Loucy (cell line): ENCODE data around the gene DEPDC5.

Experiments used
- H2AFZ ChIP-seq: fragments of 200-600 bp; sonication (generic); 2 replicates; pipeline ENCODE4 v1.6.0; 2016; ENCODE audit warnings: antibody characterized with exemption, mild to moderate bottlenecking, low read length, moderate library complexity
- H3F3A ChIP-seq: fragments of 200-600 bp; 2 replicates; pipeline ENCODE4 v1.6.0; 2016; ENCODE audit warnings: antibody characterized with exemption, low read depth, mild to moderate bottlenecking
- H3K27me3 ChIP-seq: fragments of 200-600 bp; sonication (generic); 2 replicates; pipeline ENCODE4 v1.6.1; 2014; ENCODE audit warnings: low read length, mild to moderate bottlenecking; ENCODE audit not compliant: insufficient read depth, poor library complexity, severe bottlenecking
- H3K36me3 ChIP-seq: fragments of 200-600 bp; sonication (generic); 2 replicates; pipeline ENCODE4 v1.6.1; 2016; ENCODE audit warnings: low read length; ENCODE audit not compliant: insufficient read depth
- H3K4me1 ChIP-seq: fragments of 200-600 bp; sonication (generic); 2 replicates; pipeline ENCODE4 v1.5.1; 2014; ENCODE audit warnings: low read length, mild to moderate bottlenecking; ENCODE audit not compliant: insufficient read depth, poor library complexity, severe bottlenecking
- H3K4me2 ChIP-seq: fragments of 200-600 bp; sonication (generic); 2 replicates; pipeline ENCODE4 v1.6.0; 2014; ENCODE audit warnings: antibody characterized with exemption, low read length, low read depth, mild to moderate bottlenecking; ENCODE audit not compliant: poor library complexity, severe bottlenecking
- H3K4me3 ChIP-seq: fragments of 200-600 bp; sonication (generic); 2 replicates; pipeline ENCODE4 v1.5.1; 2014; ENCODE audit warnings: low read length, mild to moderate bottlenecking, mixed read lengths; ENCODE audit not compliant: poor library complexity, severe bottlenecking
- H3K79me2 ChIP-seq: fragments of 200-600 bp; sonication (generic); 2 replicates; pipeline ENCODE4 v1.6.1; 2014; ENCODE audit warnings: low read length; ENCODE audit not compliant: insufficient read depth
- H3K9ac ChIP-seq: fragments of 200-600 bp; sonication (generic); 2 replicates; pipeline ENCODE4 v1.6.0; 2014; ENCODE audit warnings: mild to moderate bottlenecking, low read depth, low read length, moderate library complexity; ENCODE audit not compliant: poor library complexity, severe bottlenecking
- H3K9me2 ChIP-seq: fragments of 200-600 bp; sonication (generic); replicated peaks from 2 replicates; pipeline ENCODE4 v1.6.1; 2016; ENCODE audit warnings: low read depth, low read length, mixed read lengths
- H3K9me3 ChIP-seq: fragments of 200-600 bp; sonication (generic); 2 replicates; pipeline ENCODE4 v1.6.1; 2014; ENCODE audit warnings: mild to moderate bottlenecking, antibody characterized with exemption, low read length, low read depth; ENCODE audit not compliant: insufficient read depth
- H4K20me1 ChIP-seq: fragments of 200-600 bp; sonication (generic); 2 replicates; pipeline ENCODE4 v1.6.0; 2014; ENCODE audit warnings: antibody characterized with exemption, low read length, mild to moderate bottlenecking; ENCODE audit not compliant: insufficient read depth, poor library complexity, severe bottlenecking
- EZH2phosphoT487 ChIP-seq: fragments of 200-600 bp; IDR thresholded peaks from 2 replicates; pipeline ENCODE4 v1.6.1; 2018; ENCODE audit warnings: antibody characterized with exemption, mild to moderate bottlenecking, moderate library complexity, borderline replicate concordance
- TF ChIP-seq, protein P1 (sequence below): fragments of 200-600 bp; sonication (generic); conservative IDR thresholded peaks from 2 replicates; pipeline ENCODE4 v1.5.1; 2014; ENCODE audit warnings: mild to moderate bottlenecking, antibody characterized with exemption, low read length

The DEPDC5 gene

DNA sequence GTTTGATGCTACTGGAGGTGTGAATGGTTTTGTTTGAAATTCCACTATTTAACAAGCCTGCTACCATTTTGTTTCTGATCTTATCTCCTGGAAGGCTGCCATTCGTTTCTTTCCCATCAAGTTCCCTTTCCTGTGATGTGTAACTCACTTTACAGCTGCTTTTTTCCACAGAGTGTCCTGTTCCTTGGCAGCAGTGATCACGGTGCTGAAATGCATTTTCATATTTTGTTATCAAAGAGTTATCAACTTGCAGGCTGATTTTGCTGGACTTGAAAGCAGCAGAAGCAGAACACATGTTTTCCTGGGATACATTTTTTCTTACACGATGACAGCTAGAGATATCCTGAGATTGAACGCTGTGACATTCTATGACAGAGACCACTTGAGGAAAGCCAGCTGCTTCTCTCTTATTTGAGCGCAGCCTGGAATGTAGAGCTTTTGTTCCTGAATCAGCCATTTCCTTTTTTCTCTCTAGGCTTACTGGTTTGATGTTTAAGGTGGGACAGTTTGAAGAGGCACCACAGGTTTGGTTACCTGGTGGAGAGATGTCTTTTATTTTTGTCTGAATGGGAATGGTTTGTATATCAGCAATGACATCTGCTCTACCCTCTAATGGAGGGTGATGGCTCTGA, 38.6 kb upstream of the DEPDC5 start:
- Histone ChIP-seq H3K4me3 (no peak overlapping the region), H4K20me1 (no peaks in the 10 kb centered on the region), H3K9ac (no peak overlapping the region), H3K9me2 (no peaks in the 10 kb centered on the region), H2AFZ (no peak overlapping the region), H3K27me3 (no peaks in the 10 kb centered on the region), H3F3A (no peaks in the 10 kb centered on the region), H3K4me1 (no peaks in the 10 kb centered on the region), H3K36me3 (peaks cover 74% of the 10 kb centered on the region), H3K4me2 (no peak overlapping the region), H3K9me3 (no peaks in the 10 kb centered on the region), H3K79me2 (no peaks in the 10 kb centered on the region)
- TF ChIP-seq, protein P1, sequence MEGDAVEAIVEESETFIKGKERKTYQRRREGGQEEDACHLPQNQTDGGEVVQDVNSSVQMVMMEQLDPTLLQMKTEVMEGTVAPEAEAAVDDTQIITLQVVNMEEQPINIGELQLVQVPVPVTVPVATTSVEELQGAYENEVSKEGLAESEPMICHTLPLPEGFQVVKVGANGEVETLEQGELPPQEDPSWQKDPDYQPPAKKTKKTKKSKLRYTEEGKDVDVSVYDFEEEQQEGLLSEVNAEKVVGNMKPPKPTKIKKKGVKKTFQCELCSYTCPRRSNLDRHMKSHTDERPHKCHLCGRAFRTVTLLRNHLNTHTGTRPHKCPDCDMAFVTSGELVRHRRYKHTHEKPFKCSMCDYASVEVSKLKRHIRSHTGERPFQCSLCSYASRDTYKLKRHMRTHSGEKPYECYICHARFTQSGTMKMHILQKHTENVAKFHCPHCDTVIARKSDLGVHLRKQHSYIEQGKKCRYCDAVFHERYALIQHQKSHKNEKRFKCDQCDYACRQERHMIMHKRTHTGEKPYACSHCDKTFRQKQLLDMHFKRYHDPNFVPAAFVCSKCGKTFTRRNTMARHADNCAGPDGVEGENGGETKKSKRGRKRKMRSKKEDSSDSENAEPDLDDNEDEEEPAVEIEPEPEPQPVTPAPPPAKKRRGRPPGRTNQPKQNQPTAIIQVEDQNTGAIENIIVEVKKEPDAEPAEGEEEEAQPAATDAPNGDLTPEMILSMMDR, result no peak

DNA sequence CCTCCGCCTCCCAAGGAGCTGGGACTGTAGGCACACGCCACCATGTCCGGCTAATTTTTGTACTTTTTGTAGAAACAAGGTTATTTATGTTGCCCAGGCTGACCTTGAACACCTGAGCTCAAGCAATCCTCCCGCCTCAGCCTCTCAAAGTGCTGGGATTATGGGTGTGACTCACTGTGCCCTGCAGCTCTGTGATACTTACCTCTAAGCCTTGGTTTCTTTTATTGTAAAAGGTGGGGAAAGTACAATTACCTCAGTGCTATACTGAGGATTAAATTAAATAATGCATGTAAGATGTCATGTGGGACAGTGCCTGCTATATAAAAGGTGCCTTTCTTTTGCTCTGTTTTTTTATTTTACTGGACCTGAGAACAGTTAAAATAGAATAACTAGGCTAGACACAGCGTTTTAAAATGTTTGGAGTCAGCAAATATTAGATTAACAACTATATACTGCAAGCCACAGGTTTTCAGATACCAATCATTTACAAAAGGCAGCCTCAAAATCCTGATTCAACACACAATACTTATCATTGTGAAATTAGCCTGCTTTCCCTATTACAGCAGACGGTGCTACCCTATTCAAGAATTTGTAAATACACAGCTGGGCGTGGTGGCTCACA, 33.9 kb upstream of the DEPDC5 start:
- H3K9me3 ChIP-seq, result no peaks in the 10 kb centered on the region
- H3K9ac ChIP-seq, result no peak overlapping the region
- H3K27me3 ChIP-seq, result no peaks in the 10 kb centered on the region
- no peaks in the 10 kb centered on the region for H3K9me2 ChIP-seq
- no peak overlapping the region for H3K4me3 ChIP-seq
- H3F3A ChIP-seq, result no peaks in the 10 kb centered on the region
- no peaks in the 10 kb centered on the region for H3K79me2 ChIP-seq
- H2AFZ ChIP-seq, result no peak overlapping the region
- H4K20me1 ChIP-seq, result no peaks in the 10 kb centered on the region
- H3K4me1 ChIP-seq, result no peaks in the 10 kb centered on the region
- H3K36me3 ChIP-seq, result peaks cover 51% of the 10 kb centered on the region
- no peak overlapping the region for H3K4me2 ChIP-seq
- no peak for TF ChIP-seq EZH2phosphoT487
- TF ChIP-seq, protein P1, result no peak

DNA sequence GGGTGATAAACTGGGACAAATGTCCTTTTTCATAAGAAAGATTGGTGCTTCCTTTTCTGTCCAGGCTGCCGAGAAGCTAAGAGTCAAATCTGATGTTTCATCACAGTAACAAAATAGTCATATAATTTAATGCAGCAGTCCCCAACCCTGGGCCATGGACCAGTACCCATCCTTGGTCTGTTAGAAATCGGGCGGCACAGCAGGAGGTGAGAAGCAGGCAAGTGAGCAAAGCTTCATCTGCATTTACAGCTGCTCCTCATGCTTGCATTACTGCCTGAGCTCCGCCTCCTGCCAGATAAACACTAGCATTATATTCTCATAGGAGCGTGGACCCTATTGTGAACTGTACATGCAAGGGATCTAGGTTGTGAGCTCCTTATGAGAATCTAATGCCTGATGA, 30.1 kb upstream of the DEPDC5 start:
- H3K9me3 ChIP-seq, result no peaks in the 10 kb centered on the region
- no peak overlapping the region for H3K4me2 ChIP-seq
- no peaks in the 10 kb centered on the region for H4K20me1 ChIP-seq
- H3K4me3 ChIP-seq, result no peak overlapping the region
- no peaks in the 10 kb centered on the region for H3K27me3 ChIP-seq
- no peaks in the 10 kb centered on the region for H3F3A ChIP-seq
- no peaks in the 10 kb centered on the region for H3K4me1 ChIP-seq
- no peak overlapping the region for H3K9ac ChIP-seq
- H3K36me3 ChIP-seq, result peaks cover 29% of the 10 kb centered on the region; the same call in 1 of the 2 replicates
- TF ChIP-seq, protein P1, result no peak
- no peak for TF ChIP-seq EZH2phosphoT487
- H3K79me2 ChIP-seq, result no peaks in the 10 kb centered on the region
- no peak overlapping the region for H2AFZ ChIP-seq
- no peaks in the 10 kb centered on the region for H3K9me2 ChIP-seq
